Ovary (tissue), 3 donors: ENCODE measurements around the gene ARL2.

Experiments
- EP300 ChIP-seq: sonication (generic); formaldehyde crosslinking; IDR thresholded peaks from one replicate; pipeline ENCODE4 v1.6.1; 2017; ENCODE audit warnings: antibody characterized with exemption
- TF ChIP-seq, protein P1 (sequence below), 3 donors: fragments of 450-650 bp in 2 of 3; fragments of 200-600 bp in 1 of 3; IDR thresholded peaks; one replicate each; pipeline versions ENCODE4 v1.5.1 to v1.8.0; 2016 to 2022; ENCODE audit warnings: antibody characterized with exemption in 3 of 3, mild to moderate bottlenecking in 1 of 3
- donor health status: DM: no; HTN: no; CAD: no.

DNA sequence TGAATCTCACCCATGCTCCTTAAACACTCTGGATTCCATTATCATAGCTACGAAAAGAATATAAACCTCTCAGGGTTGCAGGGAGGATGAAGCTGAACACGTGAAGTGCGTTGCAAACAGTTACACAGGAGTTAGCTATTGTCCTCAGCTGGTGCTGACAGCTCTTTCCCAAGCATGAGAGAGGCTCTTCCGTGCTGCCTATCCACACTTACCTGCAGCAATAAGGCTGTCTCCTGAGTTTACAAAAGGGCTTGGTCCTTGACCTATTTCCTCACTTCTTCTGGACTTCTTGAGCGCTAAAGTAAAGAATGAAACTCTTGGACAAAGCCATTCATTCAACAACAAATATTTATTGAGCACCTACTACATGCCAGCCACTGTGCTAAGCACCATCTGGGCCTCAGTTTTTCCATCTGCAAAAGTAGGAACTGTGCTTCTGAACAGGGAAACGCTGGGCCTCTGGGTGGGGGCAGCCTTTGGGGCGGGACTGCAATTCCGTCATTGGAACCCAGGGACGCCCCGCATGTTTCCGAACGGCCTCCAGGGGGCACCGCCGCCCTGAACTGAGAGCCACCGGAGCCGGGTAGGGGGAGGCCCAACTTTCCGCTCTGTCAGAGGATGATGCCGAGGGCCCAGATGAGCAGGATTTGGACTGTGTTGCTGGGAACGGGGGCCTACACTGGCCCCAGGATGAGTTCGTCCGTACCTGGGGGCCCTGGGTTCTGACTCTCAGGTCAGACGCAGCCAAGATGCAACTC, 651 bp upstream of the ARL2 start:
- TF ChIP-seq, protein P1, sequence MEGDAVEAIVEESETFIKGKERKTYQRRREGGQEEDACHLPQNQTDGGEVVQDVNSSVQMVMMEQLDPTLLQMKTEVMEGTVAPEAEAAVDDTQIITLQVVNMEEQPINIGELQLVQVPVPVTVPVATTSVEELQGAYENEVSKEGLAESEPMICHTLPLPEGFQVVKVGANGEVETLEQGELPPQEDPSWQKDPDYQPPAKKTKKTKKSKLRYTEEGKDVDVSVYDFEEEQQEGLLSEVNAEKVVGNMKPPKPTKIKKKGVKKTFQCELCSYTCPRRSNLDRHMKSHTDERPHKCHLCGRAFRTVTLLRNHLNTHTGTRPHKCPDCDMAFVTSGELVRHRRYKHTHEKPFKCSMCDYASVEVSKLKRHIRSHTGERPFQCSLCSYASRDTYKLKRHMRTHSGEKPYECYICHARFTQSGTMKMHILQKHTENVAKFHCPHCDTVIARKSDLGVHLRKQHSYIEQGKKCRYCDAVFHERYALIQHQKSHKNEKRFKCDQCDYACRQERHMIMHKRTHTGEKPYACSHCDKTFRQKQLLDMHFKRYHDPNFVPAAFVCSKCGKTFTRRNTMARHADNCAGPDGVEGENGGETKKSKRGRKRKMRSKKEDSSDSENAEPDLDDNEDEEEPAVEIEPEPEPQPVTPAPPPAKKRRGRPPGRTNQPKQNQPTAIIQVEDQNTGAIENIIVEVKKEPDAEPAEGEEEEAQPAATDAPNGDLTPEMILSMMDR (IDR thresholded peaks at IDR 0.05) = peak in 1 of 3 donors; percentile 77
- no peak for TF ChIP-seq EP300
